GM18858 (cell line): ENCODE results near the gene PTK7.

Source experiments
- ATAC-seq: cut with Tn5 transposase; IDR thresholded peaks from one replicate; pipeline ENCODE4 v1.9.1; 2021; ENCODE audit not compliant: unreplicated experiment

PTK7 gene

DNA sequence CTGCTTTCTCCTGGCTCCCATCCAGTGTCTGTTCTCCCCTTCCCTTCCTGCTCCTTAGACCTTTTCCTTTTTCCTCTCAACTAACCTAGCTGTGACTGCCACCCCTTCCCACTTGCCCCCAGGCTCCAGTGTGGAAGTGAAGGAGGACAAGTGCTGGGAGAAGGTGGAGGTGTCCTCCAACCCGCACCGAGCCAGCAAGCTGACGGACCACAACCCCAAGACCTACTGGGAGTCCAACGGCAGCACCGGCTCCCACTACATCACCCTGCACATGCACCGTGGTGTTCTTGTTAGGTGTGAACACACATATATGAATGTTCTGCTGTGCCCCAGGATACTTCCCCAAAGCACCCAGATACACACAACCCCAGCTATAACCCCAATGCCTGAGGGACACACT is 124.4 kb downstream of the PTK7 start:
- no peak for ATAC-seq

- no peak for ATAC-seq
These were observed 126.3 kb downstream of the PTK7 start for GRCh38 chr6:43202451-43202850.

- ATAC-seq, result no peak
These were observed 127.1 kb downstream of the PTK7 start for GRCh38 chr6:43203029-43203717.

DNA sequence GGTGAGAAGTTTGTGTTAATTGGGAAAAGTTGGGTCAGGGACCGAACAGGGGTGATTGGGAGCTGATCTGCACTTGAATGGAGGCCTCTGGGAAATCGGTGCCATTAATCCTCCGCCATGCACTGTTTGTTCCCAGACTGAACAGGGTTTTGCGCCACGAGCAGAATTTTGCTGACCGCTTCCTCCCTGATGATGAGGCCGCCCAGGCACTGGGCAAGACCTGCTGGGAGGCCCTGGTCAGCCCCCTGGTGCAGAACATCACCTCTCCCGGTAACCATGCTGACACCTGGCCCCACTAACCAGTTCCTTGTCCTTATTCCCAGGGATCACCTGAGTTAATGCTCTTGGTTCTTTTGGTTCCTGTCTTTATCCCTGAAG is 127.6 kb downstream of the PTK7 start:
- ATAC-seq, result no peak

GRCh38 chr6:43204271-43205105 is 128.4 kb downstream of the PTK7 start:
- no peak for ATAC-seq

- no peak for ATAC-seq
These were observed 129.7 kb downstream of the PTK7 start for GRCh38 chr6:43205849-43206248.

DNA sequence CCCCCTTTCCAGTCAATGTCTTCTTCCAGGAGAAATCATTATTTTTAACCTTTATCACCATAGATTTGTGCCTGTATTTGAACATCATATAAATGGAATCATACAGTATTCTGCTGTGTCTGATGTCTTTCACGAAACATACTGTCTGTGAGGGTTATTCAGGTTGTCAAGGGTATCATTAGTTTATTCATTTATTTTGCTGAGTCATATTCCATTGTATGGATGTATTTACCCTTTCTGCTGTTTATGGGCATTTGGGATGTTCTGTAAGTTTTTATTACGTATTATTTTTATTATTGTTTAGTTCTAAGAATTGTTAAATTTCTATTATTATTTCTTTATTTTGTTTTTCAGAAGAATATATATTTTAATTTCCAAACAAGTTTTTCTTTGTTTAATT is 131.2 kb downstream of the PTK7 start:
- no peak for ATAC-seq
